HTERT RPE-1 (cell line): ENCODE measurements around the gene MFSD6.
"Not testable (repeated sequence)": the region's sequence is repeated elsewhere in the genome, so short reads cannot be mapped to it uniquely, and the experiment has no call there.

Experiments
- in situ Hi-C: fragments of 300-500 bp; cut with MboI; formaldehyde crosslinking; loops from 4 replicates; pipeline ENCODE4 v1.14.3; 2020; ENCODE audit warnings: low sequenced_read_pairs

Gene MFSD6

DNA sequence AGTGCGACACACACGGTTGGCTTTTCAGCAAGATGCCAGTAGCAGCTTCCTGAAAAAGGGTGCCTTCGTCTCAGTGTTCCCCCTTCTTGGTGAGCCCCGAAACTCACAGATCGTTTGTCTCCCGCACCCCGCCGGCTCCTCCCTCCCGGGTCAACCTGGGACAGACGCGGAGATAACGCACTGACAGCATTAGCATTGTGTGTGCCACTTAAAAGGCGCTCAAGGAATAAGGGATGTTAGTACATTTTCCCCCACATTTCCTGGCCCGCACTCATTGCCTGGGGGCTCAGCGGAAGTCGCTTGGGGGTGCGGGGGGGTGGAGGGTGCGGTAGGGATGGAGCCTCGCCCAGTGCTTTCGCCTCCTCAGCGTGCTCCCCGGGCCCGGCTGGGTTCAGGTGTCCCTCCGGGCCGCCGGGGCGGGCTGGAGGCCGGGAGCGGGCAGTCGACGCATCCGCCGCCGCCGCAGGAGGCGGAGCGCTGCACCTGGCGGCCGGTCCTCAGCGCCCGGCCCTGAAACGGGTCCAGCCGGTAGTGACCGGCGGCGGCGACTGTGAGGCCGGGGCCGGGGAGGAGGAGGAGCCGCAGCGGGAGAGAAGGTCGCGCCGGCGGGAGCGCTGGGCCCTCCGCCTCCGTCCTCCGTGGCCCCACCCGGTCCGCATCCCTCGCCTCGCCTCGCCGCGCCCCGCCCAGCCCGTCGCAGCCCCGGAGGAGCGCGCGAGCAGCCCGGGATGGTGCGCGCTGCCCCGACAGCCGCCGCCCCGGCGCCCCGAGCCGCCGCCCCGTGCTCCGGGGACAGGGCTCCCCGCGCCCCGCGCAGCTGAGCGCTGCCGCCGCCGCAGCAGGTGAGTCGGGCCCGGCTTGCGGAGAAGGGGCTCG, at the start of gene MFSD6:
TSS of gene MFSD6 (plus strand) at position 694 of the 876 bp plus-strand sequence. CDS start 27,675 bp downstream, outside the sequence.
- in situ Hi-C loops = no loop called here

DNA sequence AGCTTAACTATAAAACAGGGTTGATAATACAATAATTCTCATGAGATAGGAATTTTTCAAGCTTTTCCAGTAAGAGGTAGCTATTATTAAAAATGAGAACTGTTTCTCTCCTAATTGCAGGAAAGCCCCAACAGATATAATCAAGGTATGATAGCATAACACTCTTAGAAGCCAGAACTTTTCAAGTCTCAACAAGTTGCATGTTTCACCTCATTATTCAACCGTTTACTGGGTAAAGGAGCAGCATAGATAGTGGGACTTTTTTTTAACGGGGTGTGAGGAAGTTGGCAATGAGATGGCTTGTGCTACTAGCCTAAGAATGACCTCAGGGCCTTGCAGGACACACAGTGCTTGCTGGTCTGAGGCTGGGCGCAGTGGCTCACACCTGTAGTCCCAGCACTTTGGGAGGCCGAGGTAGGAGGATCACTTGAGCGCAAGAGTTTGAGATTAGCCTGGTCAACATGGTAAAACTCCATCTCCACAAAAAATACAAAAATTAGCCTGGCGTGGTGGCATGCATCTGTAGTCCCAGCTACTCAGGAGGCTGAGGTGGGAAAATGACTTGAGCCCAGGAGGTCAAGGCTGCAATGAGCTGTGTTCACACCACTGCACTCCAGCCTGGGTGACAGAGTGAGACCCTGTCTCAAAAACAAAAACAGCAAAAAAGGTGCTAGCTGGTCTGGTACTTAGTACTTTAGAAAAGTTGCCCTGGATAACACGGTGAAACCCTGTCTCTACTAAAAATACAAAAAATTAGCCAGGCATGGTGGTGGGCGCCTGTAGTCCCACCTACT, 49.3 kb upstream of the MFSD6 start:
- in situ Hi-C loops = not testable (repeated sequence)

GRCh38 chr2:190360561-190360960, 47.6 kb upstream of the MFSD6 start:
- in situ Hi-C loops = no loop called here

- in situ Hi-C loops = no loop called here
Measured at GRCh38 chr2:190360965-190361364, 47.2 kb upstream of the MFSD6 start.

DNA sequence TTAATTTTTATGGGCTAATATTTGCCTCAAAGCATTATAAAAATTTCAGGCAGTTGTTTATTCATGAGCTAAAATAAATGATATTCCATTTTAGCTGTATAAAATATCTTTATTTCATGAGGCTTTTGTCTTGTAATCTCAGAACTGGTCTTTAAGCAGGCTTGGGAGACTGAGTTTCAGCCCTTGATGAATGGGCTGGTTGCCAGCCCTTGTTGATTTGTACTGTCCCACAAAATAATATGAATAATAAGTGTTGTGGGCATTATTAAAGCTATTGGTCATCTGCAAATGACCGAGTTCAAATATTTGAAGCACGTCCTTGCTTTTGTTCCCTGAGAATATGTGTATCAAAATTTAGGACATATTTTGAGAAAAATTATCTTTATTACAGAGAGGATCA, 46.6 kb upstream of the MFSD6 start:
- in situ Hi-C loops = no loop called here

DNA sequence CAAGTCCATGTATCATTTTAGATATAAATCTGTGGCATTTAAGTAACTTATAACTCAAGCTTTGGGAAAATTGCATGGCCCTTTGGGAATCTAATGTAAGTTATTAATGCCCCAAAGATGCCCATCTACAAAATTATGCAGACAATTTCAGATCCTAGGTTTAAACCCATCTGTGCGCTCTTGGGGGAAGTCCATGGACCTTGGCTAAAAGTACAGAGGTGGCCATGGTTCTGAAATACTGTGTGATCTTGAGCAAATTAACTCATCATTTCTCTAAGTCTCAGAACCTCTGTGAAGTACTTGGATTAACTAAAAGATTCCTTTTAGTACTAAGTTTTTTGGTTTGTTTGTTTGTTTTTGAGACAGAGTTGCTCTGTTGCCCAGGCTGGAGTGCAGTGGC, 45.3 kb upstream of the MFSD6 start:
- in situ Hi-C loops = no loop called here

DNA sequence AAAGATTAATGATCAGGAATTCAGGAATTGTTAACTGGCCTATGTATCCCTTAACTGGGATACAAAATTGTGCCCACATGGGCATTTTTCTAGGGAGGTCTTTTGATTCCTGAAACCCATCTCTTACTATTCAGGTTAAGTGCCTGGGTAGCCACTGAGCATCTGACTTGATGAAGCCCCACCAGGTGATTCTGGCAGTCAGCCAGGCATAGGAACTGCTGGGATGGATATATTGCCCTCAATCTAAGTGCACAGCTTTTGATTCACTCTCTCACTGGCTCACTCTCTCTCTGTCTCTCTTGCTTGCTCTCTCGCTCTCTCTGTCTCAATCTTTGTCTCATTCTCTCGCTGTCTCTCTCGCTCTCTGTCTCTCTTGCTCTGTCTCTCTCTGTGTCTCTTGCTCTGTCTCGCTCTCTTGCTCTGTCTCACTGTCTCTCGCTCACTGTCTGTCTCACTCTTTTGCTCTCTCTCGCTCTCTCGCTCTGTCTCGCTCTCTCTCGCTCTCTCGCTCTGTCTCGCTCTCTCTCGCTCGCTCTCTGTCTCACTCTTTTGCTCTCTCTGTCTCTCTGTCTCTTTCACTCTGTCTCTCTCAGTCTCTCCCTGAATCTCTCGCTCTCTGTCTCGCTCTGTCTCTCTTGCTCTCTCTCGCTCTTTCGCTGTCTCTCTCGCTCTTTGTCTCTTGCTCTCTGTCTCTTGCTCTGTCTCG, 42.5 kb upstream of the MFSD6 start:
- in situ Hi-C loops = no loop called here

DNA sequence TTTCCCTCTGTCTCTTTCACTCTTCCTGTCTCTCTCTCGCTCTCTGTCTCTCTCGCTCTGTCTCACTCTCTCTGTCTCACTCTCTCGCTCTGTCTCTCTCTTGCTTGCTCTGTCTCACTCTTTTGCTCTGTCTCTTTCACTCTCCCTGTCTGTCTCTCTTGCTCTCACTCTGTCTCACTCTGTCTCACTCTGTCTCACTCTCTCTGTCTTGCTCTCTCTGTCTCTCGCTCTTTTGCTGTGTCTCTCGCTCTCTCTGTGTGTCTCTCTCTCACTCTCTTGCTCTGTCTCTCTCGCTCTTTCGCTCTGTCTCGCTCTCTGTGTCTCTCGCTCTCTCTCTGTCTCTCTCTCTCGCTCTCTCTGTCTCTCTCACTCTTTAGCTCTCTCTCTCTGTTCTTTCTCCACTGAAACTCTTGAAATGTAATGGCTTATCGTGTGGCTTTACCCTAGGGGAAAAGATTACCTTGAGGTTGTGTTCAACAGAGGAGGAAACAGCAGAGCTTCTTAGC, 41.9 kb upstream of the MFSD6 start:
- in situ Hi-C loops = no loop called here

DNA sequence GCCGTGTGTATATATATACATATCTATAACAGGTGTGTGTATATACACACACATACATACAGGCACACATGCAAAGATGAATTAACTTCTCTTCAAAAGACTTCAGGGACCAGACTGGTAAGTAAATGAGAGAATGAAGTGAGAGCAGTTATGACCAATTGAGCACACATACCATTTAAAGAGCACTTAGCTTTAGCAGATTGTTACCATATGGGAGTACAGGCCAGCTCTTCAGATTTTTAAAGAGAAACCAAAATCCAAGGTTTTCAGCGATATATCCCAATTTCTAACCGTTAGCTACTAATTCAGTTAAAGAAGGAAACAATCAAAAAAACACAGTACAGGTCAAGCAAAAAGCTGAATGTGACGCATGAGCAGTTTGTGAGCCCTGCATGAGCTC, 41.1 kb upstream of the MFSD6 start:
- in situ Hi-C loops = no loop called here

DNA sequence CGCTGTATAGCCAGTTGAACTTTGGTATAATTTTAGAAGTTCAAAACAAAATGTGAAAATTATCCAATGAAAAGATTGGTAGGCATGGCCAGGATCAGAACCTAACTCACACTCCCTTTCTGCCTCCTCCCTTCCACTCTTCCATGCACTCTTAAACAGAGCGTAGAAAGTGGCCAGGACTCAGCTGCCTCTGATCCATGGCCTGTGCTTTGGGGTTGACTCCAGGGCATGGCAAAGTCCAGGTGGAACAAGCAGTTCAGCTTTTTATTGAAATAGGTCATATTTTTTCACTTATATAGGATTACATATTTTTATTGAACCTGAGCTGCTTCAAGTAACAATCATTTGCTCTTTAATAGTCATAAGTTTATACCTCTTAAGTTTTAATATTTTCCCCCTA, 38.5 kb upstream of the MFSD6 start:
- in situ Hi-C loops = no loop called here

DNA sequence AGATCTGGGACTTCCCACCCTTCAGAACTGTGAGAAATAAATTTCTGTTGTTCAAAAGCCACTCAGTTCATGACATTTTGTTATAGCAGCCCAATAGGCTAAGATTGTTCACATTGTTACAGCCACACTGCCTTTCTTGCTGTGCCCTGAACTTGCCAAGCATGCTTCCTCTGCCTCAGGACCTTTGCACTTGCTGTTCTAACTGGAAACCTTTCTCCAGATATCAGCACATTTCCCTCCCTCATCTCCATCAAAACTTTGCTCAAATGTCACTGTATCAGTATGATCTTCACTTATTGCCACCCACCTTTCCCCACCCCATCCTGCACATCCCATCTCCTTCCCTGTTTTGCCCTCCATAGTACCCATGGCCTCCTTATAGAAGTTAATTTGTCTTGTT, 32.1 kb upstream of the MFSD6 start:
- in situ Hi-C loops = no loop called here

- in situ Hi-C loops = no loop called here
Measured at GRCh38 chr2:190376591-190377245, 31.4 kb upstream of the MFSD6 start.

DNA sequence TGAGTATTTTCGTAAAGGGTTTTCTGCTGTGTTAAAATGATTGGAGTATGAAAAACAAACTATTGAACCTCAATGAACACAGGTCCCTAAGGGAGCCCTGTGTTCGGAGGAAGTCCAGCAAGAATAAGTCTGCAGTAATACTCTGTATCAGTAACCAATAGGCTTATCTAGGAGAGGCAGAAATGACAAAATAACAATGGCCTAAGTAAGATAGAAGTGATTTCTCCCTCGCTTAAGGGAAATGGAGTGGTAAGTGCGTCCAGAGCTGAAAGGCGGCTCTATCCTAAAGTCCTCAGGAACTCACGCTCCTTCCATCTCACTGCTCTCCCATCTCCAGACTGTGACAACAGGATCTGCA, 29.3 kb upstream of the MFSD6 start:
- in situ Hi-C loops = no loop called here

GRCh38 chr2:190379249-190379964, 28.7 kb upstream of the MFSD6 start:
- in situ Hi-C loops = no loop called here

DNA sequence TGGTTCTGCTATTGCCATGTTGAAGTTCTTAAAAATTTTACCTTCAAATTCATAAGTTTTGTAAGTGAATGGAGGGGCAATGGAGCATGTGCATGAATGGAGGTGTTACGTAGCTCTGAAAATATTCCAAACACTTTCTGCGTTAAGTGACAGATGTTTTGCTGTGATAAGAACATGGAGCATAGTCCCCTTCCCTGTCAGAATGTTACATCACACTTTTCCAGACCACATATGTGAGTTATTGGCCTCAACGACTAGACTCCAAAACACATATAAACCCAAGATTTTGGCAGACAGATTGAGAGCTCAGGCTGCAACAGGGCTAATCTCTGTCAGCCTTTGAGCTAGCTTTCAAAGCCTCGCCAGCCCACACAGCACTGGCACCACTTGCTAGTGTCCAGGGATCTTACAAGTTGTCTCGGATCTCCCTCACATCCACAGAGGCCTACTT, 27.2 kb upstream of the MFSD6 start:
- in situ Hi-C loops = no loop called here

GRCh38 chr2:190382851-190383250, 25.3 kb upstream of the MFSD6 start:
- in situ Hi-C loops = no loop called here

GRCh38 chr2:190387422-190387821, 20.7 kb upstream of the MFSD6 start:
- in situ Hi-C loops = no loop called here

DNA sequence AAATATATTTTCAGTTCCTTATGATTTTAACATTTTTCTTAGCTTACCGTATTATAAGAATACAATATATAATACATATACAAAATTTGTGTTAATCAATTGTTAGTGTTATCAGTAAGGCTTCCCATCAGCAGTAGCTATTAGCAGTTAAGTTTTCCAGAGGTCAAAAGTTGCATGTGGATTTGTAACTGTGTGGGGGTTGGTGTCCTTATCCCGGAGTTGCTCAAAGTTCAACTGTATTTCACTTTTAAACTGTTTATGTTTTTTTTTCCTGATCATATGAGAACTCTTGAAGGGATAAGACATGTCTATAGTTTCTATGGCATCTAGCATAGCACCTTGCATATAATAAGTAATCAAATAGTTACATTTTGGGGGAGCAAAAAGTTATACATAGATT, 11.9 kb upstream of the MFSD6 start:
- in situ Hi-C loops = no loop called here

GRCh38 chr2:190402986-190403603, 5.1 kb upstream of the MFSD6 start:
- in situ Hi-C loops = no loop called here

DNA sequence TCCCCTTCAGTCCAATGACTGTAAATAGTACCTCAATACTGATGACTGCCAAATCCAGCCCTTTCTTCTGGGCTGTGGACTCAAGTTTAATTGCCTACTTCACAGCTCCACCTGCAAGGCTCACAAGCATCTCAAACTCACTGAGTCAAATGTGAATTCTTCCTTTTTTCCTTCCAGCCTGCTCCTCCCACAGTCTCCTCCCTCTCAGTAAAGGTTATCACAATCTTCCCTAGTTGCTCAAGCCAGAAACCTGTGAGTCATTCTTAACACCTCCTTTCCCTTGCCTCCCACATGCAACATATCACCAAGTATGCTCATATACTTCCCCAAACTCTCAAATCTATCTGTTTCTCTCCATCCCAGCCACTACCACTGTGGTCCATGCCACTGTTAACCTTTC, 3.7 kb upstream of the MFSD6 start:
- in situ Hi-C loops = no loop called here
